GM23248 (cell line): ENCODE results near the gene DMGDH.

ENCODE experiments used
- EZH2 ChIP-seq: fragments of 200-600 bp; sonication (generic); IDR thresholded peaks from 2 replicates; pipeline ENCODE4 v1.6.1; 2018; ENCODE audit warnings: antibody characterized with exemption, mild to moderate bottlenecking; ENCODE audit not compliant: insufficient read depth, poor library complexity, severe bottlenecking
- EZH2phosphoT487 ChIP-seq: fragments of 200-600 bp; sonication (generic); IDR thresholded peaks from 2 replicates; pipeline ENCODE4 v1.6.1; 2018; ENCODE audit warnings: antibody characterized with exemption, moderate library complexity, mild to moderate bottlenecking, low read depth; ENCODE audit not compliant: insufficient read depth

DNA sequence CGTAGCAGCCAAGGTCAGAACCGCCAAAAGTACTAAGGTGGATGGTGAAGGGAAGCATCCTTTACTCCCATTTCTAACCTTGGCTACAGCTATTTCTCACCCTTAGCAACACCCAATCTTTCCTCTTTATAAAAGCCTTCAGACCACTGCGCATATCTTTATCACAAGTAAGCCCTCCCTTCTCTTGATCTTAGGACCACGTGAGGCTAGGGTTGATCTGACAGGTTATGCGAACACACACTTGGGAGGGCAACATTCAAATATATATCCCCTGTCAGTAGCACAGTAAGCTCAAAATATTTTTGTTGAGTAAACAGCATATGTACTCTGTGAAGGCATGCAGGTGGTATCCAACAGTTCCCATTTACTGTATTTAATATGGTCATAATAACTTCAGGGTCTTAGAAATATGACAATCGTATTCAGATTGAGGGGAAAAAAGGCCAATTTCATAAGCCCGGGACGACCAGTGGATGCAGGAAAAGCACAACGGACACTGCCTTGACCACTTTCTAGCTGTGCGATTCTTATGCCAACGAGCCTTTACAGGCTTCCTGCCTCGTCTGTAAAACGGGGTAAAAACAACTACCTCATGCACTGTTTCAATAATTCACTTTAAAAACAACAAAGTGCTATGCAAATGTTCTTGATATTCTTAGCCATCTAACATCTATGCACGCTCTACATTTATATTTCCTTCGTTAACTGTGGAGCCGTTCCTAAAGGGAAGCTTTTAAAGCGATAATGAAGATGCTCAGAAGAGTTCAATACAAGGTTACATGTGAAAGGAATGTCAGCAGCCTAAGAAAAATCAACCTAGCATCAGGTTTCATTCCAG lies 85.7 kb downstream of the DMGDH start:
- TF ChIP-seq EZH2phosphoT487 (no peak), EZH2 (no peak)
